ENCODE measurements around the gene KLHL2. TPM values are rescaled to one million over a fixed set of nuclear protein-coding genes. Genes with fewer than 3 reads are reported as not detected.
A peak's percentile ranks its signal among the peaks of the same experiment; 100 is the strongest.

The KLHL2 gene
- total and polyA plus RNA-seq, 2 of the 13 experiments (the other 11 are each of a cell fraction or from before 2014, with no cell fraction given): 9.2 to 17.6 TPM

DNA sequence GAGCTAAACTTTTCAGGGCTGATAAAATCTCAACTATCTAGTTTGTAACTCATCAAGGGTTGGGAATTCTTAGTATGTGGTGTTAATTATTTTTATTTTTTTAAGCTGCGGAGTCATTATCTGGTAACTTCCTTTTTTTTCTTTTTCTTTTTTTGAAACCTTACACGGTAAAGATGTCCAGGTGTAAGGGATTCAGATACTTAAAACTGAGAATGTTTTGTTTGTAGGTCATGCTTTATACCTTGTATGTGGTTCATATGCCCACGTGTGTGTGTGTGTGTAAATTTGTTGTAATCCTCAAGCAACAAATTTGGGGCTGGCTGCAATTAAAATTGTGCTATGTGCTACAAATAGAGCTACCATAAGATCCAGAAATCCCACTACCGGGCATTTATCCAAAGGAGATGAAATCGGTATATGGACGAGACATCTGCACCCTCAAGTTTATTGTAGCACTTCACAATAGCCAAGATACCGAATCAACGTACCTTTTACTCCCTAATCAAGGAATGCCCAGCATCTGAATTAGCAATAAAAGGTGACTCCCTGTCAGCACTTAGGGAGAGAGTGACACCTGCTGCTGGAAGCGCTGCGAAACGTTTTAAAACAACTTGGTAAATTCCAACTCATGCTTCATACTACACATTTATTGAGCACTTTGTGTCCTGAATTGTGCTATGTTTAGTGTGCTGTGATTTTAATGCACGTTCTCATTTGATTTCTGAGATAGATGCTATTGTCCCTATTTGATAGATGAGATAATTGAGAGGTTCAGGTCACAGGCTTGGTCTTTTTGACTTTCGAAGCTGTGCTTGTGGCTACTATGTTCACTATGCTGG is 136.2 kb downstream of the KLHL2 start (continued):
- TF ChIP-seq, protein P1, sequence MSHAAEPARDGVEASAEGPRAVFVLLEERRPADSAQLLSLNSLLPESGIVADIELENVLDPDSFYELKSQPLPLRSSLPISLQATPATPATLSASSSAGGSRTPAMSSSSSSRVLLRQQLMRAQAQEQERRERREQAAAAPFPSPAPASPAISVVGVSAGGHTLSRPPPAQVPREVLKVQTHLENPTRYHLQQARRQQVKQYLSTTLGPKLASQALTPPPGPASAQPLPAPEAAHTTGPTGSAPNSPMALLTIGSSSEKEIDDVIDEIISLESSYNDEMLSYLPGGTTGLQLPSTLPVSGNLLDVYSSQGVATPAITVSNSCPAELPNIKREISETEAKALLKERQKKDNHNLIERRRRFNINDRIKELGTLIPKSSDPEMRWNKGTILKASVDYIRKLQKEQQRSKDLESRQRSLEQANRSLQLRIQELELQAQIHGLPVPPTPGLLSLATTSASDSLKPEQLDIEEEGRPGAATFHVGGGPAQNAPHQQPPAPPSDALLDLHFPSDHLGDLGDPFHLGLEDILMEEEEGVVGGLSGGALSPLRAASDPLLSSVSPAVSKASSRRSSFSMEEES (CRISPR knock-in tag; IDR thresholded peaks at IDR 0.05): no peak
- TF ChIP-seq CHD4 (IDR thresholded peaks at IDR 0.05; ENCODE audit: borderline replicate concordance, low read length): no peak
- no peak for TF ChIP-seq ZNF619 (CRISPR knock-in tag; IDR thresholded peaks at IDR 0.05)
- TF ChIP-seq NKX3-1 (CRISPR knock-in tag; IDR thresholded peaks at IDR 0.05): no peak
- TF ChIP-seq TBX3 (IDR thresholded peaks at IDR 0.05; ENCODE audit: borderline replicate concordance): no peak
- no peak for TF ChIP-seq ZNF34 (CRISPR knock-in tag; IDR thresholded peaks at IDR 0.05; ENCODE audit: borderline replicate concordance)
- no peak for TF ChIP-seq RFXANK (CRISPR knock-in tag; IDR thresholded peaks at IDR 0.05)
- peak; percentile 62; the same call in 1 of the 2 replicates for TF ChIP-seq MED1 (CRISPR knock-in tag; IDR thresholded peaks at IDR 0.05)
- TF ChIP-seq NR3C1 (CRISPR knock-in tag; IDR thresholded peaks at IDR 0.05): no peak
- peak; percentile 29; the same call in 1 of the 2 replicates for TF ChIP-seq ZNF564 (CRISPR knock-in tag; IDR thresholded peaks at IDR 0.05)
- peak; percentile 43 to 48; a peak in 3 of 4 replicates for TF ChIP-seq POLR2A (IDR thresholded peaks at IDR 0.05; ENCODE audit: insufficient read depth in 1 of 2, low read depth in 2 of 2, low read length in 2 of 2)
- TF ChIP-seq PTBP1 (IDR thresholded peaks at IDR 0.05; ENCODE audit: low read depth, low read length, poor library complexity, severe bottlenecking): no peak
- TF ChIP-seq ZNF749 (CRISPR knock-in tag; IDR thresholded peaks at IDR 0.05; ENCODE audit: borderline replicate concordance): no peak
- TF ChIP-seq ARNT2 (CRISPR knock-in tag; IDR thresholded peaks at IDR 0.05; ENCODE audit: low read depth): 0 out of 2 replicates have a peak, but pooled peaks have one; percentile 25
- TF ChIP-seq, protein P2, sequence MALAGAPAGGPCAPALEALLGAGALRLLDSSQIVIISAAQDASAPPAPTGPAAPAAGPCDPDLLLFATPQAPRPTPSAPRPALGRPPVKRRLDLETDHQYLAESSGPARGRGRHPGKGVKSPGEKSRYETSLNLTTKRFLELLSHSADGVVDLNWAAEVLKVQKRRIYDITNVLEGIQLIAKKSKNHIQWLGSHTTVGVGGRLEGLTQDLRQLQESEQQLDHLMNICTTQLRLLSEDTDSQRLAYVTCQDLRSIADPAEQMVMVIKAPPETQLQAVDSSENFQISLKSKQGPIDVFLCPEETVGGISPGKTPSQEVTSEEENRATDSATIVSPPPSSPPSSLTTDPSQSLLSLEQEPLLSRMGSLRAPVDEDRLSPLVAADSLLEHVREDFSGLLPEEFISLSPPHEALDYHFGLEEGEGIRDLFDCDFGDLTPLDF (CRISPR knock-in tag; IDR thresholded peaks at IDR 0.05): no peak
- peak; percentile 45; the same call in 1 of the 2 replicates for TF ChIP-seq RBFOX2 (IDR thresholded peaks at IDR 0.05; ENCODE audit: low read depth, low read length)
- TF ChIP-seq, protein P3, sequence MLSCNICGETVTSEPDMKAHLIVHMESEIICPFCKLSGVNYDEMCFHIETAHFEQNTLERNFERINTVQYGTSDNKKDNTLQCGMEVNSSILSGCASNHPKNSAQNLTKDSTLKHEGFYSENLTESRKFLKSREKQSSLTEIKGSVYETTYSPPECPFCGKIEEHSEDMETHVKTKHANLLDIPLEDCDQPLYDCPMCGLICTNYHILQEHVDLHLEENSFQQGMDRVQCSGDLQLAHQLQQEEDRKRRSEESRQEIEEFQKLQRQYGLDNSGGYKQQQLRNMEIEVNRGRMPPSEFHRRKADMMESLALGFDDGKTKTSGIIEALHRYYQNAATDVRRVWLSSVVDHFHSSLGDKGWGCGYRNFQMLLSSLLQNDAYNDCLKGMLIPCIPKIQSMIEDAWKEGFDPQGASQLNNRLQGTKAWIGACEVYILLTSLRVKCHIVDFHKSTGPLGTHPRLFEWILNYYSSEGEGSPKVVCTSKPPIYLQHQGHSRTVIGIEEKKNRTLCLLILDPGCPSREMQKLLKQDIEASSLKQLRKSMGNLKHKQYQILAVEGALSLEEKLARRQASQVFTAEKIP (CRISPR knock-in tag; IDR thresholded peaks at IDR 0.05; ENCODE audit: borderline replicate concordance): no peak
- TF ChIP-seq MEIS2 (CRISPR knock-in tag; IDR thresholded peaks at IDR 0.05): 0 out of 2 replicates have a peak, but pooled peaks have one; percentile 54
- TF ChIP-seq BHLHE40 (IDR thresholded peaks at IDR 0.05; ENCODE audit: low read length): no peak
- no peak for TF ChIP-seq SRSF4 (IDR thresholded peaks at IDR 0.05; ENCODE audit: low read depth, low read length, poor library complexity, severe bottlenecking)
- TF ChIP-seq, protein P4, sequence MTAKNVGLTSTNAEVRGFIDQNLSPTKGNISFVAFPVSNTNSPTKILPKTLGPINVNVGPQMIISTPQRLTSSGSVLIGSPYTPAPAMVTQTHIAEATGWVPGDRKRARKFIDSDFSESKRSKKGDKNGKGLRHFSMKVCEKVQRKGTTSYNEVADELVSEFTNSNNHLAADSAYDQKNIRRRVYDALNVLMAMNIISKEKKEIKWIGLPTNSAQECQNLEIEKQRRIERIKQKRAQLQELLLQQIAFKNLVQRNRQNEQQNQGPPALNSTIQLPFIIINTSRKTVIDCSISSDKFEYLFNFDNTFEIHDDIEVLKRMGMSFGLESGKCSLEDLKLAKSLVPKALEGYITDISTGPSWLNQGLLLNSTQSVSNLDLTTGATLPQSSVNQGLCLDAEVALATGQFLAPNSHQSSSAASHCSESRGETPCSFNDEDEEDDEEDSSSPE (CRISPR knock-in tag; IDR thresholded peaks at IDR 0.05): no peak
